ENCODE measurements around the gene RETREG3. TPM values are rescaled to one million over a fixed set of nuclear protein-coding genes. Genes with fewer than 3 reads are reported as not detected.

Gene RETREG3
- total and polyA plus RNA-seq, 2 of the 13 experiments (the other 11 are each of a cell fraction or from before 2014, with no cell fraction given) = 47.0 to 55.8 TPM

DNA sequence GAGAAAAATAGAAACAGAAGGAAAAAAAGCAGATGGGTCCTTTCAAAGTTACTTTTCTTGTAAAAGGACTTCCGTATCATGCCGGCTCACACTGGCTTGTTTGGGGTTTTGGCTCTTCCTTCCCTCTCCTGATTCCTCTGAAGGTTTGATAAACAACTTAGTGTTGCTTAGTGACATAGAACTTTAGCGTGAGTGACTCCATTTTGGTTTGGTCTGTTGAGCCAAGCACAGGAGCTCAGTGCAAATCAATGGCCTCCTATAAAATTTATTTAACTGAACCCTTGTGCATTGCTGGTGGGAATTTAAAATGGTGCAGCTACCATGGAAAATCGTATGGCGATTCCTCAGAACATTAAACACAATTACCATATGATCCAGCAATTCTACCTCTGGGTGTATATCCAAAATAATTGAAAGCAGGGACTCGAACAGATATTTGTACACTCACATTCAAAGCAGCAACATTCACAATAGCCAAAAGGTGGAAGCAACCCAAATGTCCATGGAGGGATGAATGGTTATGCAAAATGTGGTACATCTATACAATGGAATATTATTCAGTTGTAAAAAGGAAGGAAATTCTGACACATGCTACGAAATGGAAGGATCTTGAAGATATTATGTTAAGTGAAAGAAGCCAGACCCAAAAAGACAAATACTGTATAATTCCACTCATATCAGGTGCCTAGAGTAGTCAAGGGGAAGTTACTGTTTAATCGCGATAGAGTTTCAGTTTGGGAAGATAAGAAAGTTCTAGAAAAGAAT, 48.8 kb upstream of the RETREG3 start:
- Histone ChIP-seq H3K27ac (ENCODE audit: extremely low read length, insufficient read depth, low read length) (no peak overlapping the region), H4K20me1 (ENCODE audit: insufficient read depth, low read length) (no peaks in the 10 kb centered on the region), H3K9ac (ENCODE audit: insufficient read depth, low read depth, low read length) (no peak overlapping the region), H3K4me1 (ENCODE audit: insufficient read depth, low read length) (peaks cover 35% of the 10 kb centered on the region), H3K4me3 (replicated peaks in 1 of 3; ENCODE audit: insufficient read depth in 1 of 3, low read depth in 2 of 3, low read length in 3 of 3) (no peak overlapping the region), H3K9me3 (ENCODE audit: low read length) (0 out of 2 replicates have a peak, but pooled peaks cover 5% of the 10 kb centered on the region), H3K27me3 (ENCODE audit: control insufficient read depth in 1 of 2, insufficient read depth in 2 of 2, low read length in 2 of 2) (peaks cover 0 to 5% of the 10 kb centered on the region in 2 experiments; a peak in 2 of 5 replicates), H3K36me3 (replicated peaks in 1 of 2; ENCODE audit: control insufficient read depth in 1 of 2, insufficient read depth in 2 of 2, low read length in 2 of 2) (peaks cover 4 to 13% of the 10 kb centered on the region in 2 experiments; a peak in 4 of 5 replicates), H3K79me2 (ENCODE audit: insufficient read depth, low read length) (no peaks in the 10 kb centered on the region), H3K4me2 (ENCODE audit: low read depth, low read length) (no peak overlapping the region), H2AFZ (ENCODE audit: low read length) (no peak overlapping the region)
- BruUV-seq (replicated peaks) = no TSS peak
- WGBS (ENCODE audit: low lambda C conversion rate) = 86% methylated on average over 9 of the region's 9 CpGs
- DNase-seq (ENCODE audit: low spot score) = no peak
- POLR2A ChIA-PET = interaction anchor here (1.6 to 4.5 kb wide), 5 partner anchors 11 to 93 kb away, joined by 11 to 65 read pairs (median 16); partner anchors contain the start of genes PLEKHH3, RETREG3 and TUBG1
- TF ChIP-seq RARG (CRISPR knock-in tag; IDR thresholded peaks at IDR 0.05; ENCODE audit: low read depth) (no peak), KLF12 (CRISPR knock-in tag; IDR thresholded peaks at IDR 0.05; ENCODE audit: borderline replicate concordance) (no peak), ZNF569 (CRISPR knock-in tag; IDR thresholded peaks at IDR 0.05; ENCODE audit: borderline replicate concordance) (no peak), MLLT10 (CRISPR knock-in tag; IDR thresholded peaks at IDR 0.05) (no peak), PCBP2 (optimal IDR thresholded peaks at IDR 0.05; ENCODE audit: low read depth, low read length, poor library complexity, severe bottlenecking) (no peak), RORA (CRISPR knock-in tag; IDR thresholded peaks at IDR 0.05) (no peak), MIXL1 (CRISPR knock-in tag; IDR thresholded peaks at IDR 0.05) (no peak), ZNF572 (CRISPR knock-in tag; IDR thresholded peaks at IDR 0.05) (no peak), NRL (CRISPR knock-in tag; IDR thresholded peaks at IDR 0.05; ENCODE audit: borderline replicate concordance) (no peak)
- TF ChIP-seq, protein P1, sequence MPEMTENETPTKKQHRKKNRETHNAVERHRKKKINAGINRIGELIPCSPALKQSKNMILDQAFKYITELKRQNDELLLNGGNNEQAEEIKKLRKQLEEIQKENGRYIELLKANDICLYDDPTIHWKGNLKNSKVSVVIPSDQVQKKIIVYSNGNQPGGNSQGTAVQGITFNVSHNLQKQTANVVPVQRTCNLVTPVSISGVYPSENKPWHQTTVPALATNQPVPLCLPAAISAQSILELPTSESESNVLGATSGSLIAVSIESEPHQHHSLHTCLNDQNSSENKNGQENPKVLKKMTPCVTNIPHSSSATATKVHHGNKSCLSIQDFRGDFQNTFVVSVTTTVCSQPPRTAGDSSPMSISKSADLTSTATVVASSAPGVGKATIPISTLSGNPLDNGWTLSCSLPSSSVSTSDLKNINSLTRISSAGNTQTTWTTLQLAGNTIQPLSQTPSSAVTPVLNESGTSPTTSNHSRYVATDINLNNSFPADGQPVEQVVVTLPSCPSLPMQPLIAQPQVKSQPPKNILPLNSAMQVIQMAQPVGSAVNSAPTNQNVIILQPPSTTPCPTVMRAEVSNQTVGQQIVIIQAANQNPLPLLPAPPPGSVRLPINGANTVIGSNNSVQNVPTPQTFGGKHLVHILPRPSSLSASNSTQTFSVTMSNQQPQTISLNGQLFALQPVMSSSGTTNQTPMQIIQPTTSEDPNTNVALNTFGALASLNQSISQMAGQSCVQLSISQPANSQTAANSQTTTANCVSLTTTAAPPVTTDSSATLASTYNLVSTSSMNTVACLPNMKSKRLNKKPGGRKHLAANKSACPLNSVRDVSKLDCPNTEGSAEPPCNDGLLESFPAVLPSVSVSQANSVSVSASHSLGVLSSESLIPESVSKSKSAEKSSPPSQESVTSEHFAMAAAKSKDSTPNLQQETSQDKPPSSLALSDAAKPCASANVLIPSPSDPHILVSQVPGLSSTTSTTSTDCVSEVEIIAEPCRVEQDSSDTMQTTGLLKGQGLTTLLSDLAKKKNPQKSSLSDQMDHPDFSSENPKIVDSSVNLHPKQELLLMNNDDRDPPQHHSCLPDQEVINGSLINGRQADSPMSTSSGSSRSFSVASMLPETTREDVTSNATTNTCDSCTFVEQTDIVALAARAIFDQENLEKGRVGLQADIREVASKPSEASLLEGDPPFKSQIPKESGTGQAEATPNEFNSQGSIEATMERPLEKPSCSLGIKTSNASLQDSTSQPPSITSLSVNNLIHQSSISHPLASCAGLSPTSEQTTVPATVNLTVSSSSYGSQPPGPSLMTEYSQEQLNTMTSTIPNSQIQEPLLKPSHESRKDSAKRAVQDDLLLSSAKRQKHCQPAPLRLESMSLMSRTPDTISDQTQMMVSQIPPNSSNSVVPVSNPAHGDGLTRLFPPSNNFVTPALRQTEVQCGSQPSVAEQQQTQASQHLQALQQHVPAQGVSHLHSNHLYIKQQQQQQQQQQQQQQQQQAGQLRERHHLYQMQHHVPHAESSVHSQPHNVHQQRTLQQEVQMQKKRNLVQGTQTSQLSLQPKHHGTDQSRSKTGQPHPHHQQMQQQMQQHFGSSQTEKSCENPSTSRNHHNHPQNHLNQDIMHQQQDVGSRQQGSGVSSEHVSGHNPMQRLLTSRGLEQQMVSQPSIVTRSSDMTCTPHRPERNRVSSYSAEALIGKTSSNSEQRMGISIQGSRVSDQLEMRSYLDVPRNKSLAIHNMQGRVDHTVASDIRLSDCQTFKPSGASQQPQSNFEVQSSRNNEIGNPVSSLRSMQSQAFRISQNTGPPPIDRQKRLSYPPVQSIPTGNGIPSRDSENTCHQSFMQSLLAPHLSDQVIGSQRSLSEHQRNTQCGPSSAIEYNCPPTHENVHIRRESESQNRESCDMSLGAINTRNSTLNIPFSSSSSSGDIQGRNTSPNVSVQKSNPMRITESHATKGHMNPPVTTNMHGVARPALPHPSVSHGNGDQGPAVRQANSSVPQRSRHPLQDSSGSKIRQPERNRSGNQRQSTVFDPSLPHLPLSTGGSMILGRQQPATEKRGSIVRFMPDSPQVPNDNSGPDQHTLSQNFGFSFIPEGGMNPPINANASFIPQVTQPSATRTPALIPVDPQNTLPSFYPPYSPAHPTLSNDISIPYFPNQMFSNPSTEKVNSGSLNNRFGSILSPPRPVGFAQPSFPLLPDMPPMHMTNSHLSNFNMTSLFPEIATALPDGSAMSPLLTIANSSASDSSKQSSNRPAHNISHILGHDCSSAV (CRISPR knock-in tag; IDR thresholded peaks at IDR 0.05; ENCODE audit: borderline replicate concordance) = no peak
- TF ChIP-seq, protein P2, sequence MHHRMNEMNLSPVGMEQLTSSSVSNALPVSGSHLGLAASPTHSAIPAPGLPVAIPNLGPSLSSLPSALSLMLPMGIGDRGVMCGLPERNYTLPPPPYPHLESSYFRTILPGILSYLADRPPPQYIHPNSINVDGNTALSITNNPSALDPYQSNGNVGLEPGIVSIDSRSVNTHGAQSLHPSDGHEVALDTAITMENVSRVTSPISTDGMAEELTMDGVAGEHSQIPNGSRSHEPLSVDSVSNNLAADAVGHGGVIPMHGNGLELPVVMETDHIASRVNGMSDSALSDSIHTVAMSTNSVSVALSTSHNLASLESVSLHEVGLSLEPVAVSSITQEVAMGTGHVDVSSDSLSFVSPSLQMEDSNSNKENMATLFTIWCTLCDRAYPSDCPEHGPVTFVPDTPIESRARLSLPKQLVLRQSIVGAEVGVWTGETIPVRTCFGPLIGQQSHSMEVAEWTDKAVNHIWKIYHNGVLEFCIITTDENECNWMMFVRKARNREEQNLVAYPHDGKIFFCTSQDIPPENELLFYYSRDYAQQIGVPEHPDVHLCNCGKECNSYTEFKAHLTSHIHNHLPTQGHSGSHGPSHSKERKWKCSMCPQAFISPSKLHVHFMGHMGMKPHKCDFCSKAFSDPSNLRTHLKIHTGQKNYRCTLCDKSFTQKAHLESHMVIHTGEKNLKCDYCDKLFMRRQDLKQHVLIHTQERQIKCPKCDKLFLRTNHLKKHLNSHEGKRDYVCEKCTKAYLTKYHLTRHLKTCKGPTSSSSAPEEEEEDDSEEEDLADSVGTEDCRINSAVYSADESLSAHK (CRISPR knock-in tag; IDR thresholded peaks at IDR 0.05; ENCODE audit: borderline replicate concordance) = no peak
- in situ Hi-C loops (cut with HindIII; ENCODE audit: extremely low pct_ligation_motif_present, low pct_unique_long_range_greater_than_20kb) = no loop called here
- no peak for FAIRE-seq
- intact Hi-C loops (cut with micrococcal nuclease; ENCODE audit: unreplicated experiment) = loop anchor here (5.0 kb wide), 1 partner anchor 41 kb away; no protein-coding TSS in a partner anchor
- CTCF ChIA-PET (ENCODE audit: low intra/inter-chr PET ratio, low total read pairs) = no interaction called here
- ATAC-seq = no peak

All from HepG2 (cell line).